Activated CD4-positive, alpha-beta T cell treated with anti-CD3 and anti-CD28 coated beads, Interleukin-2, amount 50 U/mL, for 48 hours (primary cell): Measurements from ENCODE around the gene SETMAR.

ENCODE experiments used
- DNase-seq, 2 experiments: peaks; one replicate each; pipeline ENCODE4 v3.0.0-alpha.2; 2020

SETMAR gene

GRCh38 chr3:4355401-4356219 lies 52.4 kb downstream of the SETMAR start:
- no peak for DNase-seq

GRCh38 chr3:4356220-4356540 lies 53.0 kb downstream of the SETMAR start:
- DNase-seq = no peak

- DNase-seq = no peak
Observed at GRCh38 chr3:4356546-4357410, 53.6 kb downstream of the SETMAR start.

GRCh38 chr3:4358273-4358672 lies 55.1 kb downstream of the SETMAR start:
- no peak for DNase-seq

GRCh38 chr3:4359805-4360502 lies 56.8 kb downstream of the SETMAR start:
- no peak for DNase-seq

- no peak for DNase-seq
Observed at GRCh38 chr3:4360817-4361216, 57.6 kb downstream of the SETMAR start.

GRCh38 chr3:4362523-4362922 lies 59.4 kb downstream of the SETMAR start:
- no peak for DNase-seq
